Stimulated activated CD4-positive, alpha-beta T cell treated with anti-CD3 and anti-CD28 coated beads, Interleukin-15, amount 100 ng/mL, for 48 hours (primary cell): ENCODE data around the gene PINK1.
"Not testable (repeated sequence)": the region's sequence is repeated elsewhere in the genome, so short reads cannot be mapped to it uniquely, and the experiment has no call there.

Experiments used
- DNase-seq, 2 donors: peaks; one replicate each; pipeline ENCODE4 v3.0.0-alpha.2; 2020; ENCODE audit warnings: low read depth in 2 of 2

PINK1 gene

GRCh38 chr1:20644416-20644815 is 11.2 kb downstream of the PINK1 start:
- no peak for DNase-seq

GRCh38 chr1:20645414-20645813 is 12.2 kb downstream of the PINK1 start:
- DNase-seq, result no peak

GRCh38 chr1:20648438-20648837 is 15.2 kb downstream of the PINK1 start:
- no peak for DNase-seq

- DNase-seq, result no peak
Measured at GRCh38 chr1:20648946-20649345, 15.7 kb downstream of the PINK1 start.

- no peak for DNase-seq
Measured at GRCh38 chr1:20652300-20652699, 19.0 kb downstream of the PINK1 start.

- no peak for DNase-seq
Measured at GRCh38 chr1:20654104-20654690, 20.9 kb downstream of the PINK1 start.

GRCh38 chr1:20657024-20657423 is 23.8 kb downstream of the PINK1 start:
- DNase-seq, result no peak

- no peak for DNase-seq
Measured at GRCh38 chr1:20658166-20658915, 25.1 kb downstream of the PINK1 start.

- no peak for DNase-seq
Measured at GRCh38 chr1:20660363-20660762, 27.1 kb downstream of the PINK1 start.

GRCh38 chr1:20660847-20661206 is 27.6 kb downstream of the PINK1 start:
- no peak for DNase-seq

- peak; percentile 95 to 96 for DNase-seq
Measured at GRCh38 chr1:20661207-20662109, 28.2 kb downstream of the PINK1 start, which contains the start of gene DDOST. Gene DDOST, minus strand, starts transcription at chr1:20661369. Its CDS starts 19 bp downstream, at chr1:20661350.

- DNase-seq, result no peak
Measured at GRCh38 chr1:20662110-20662475, 28.8 kb downstream of the PINK1 start.

- DNase-seq, result no peak
Measured at GRCh38 chr1:20663365-20663764, 30.1 kb downstream of the PINK1 start.

- DNase-seq, result no peak
Measured at GRCh38 chr1:20663969-20664715, 30.9 kb downstream of the PINK1 start.

- no peak for DNase-seq
Measured at GRCh38 chr1:20665726-20666125, 32.5 kb downstream of the PINK1 start.

GRCh38 chr1:20666146-20666545 is 32.9 kb downstream of the PINK1 start:
- no peak for DNase-seq

GRCh38 chr1:20666804-20667203 is 33.5 kb downstream of the PINK1 start:
- no peak for DNase-seq

- DNase-seq, result no peak
Measured at GRCh38 chr1:20668581-20668980, 35.3 kb downstream of the PINK1 start.

- no peak for DNase-seq
Measured at GRCh38 chr1:20670936-20671335, 37.7 kb downstream of the PINK1 start.

- DNase-seq, result no peak
Measured at GRCh38 chr1:20672265-20672632, 39.0 kb downstream of the PINK1 start.

- not testable (repeated sequence) for DNase-seq
Measured at GRCh38 chr1:20673626-20674025, 40.4 kb downstream of the PINK1 start.

- DNase-seq, result no peak
Measured at GRCh38 chr1:20678599-20678998, 45.3 kb downstream of the PINK1 start.
